GM19467 (cell line): ENCODE results near the gene SF1.
A peak's percentile ranks its signal among the peaks of the same experiment; 100 is the strongest.
"Not testable (repeated sequence)": the region's sequence is repeated elsewhere in the genome, so short reads cannot be mapped to it uniquely, and the experiment has no call there.

Experiments used
- ATAC-seq: cut with Tn5 transposase; IDR thresholded peaks from one replicate; pipeline ENCODE4 v1.9.1; 2021; ENCODE audit warnings: mild to moderate bottlenecking, moderate library complexity; ENCODE audit not compliant: unreplicated experiment

Gene SF1

GRCh38 chr11:64778473-64779298, at the start of gene SF1:
SF1 (minus strand) TSS chr11:64778542; CDS start chr11:64778392, 150 bp downstream.
- peak; percentile 75 for ATAC-seq

- no peak for ATAC-seq
These were observed 49.1 kb upstream of the SF1 start for GRCh38 chr11:64827451-64827839.

GRCh38 chr11:64826578-64827450, 48.5 kb upstream of the SF1 start:
- no peak for ATAC-seq

GRCh38 chr11:64826062-64826461, 47.7 kb upstream of the SF1 start:
- ATAC-seq: no peak

- ATAC-seq: no peak
These were observed 45.3 kb upstream of the SF1 start for GRCh38 chr11:64823568-64824119.

- no peak for ATAC-seq
These were observed 39.1 kb upstream of the SF1 start for GRCh38 chr11:64817476-64817875.

- not testable (repeated sequence) for ATAC-seq
These were observed 37.1 kb upstream of the SF1 start for GRCh38 chr11:64815433-64815832.

- peak; percentile 62 for ATAC-seq
These were observed 36.4 kb upstream of the SF1 start for GRCh38 chr11:64814712-64815187.

- no peak for ATAC-seq
These were observed 35.5 kb upstream of the SF1 start for GRCh38 chr11:64813826-64814225.

GRCh38 chr11:64810891-64811272, 32.5 kb upstream of the SF1 start:
- ATAC-seq: no peak

GRCh38 chr11:64810271-64810890, 32.0 kb upstream of the SF1 start, which contains the start of gene MEN1:
MEN1 (minus strand) TSS chr11:64810551; CDS start chr11:64810109, 442 bp downstream.
- ATAC-seq: peak; percentile 43

GRCh38 chr11:64809781-64810241, 31.5 kb upstream of the SF1 start:
- ATAC-seq: no peak

- no peak for ATAC-seq
These were observed 27.1 kb upstream of the SF1 start for GRCh38 chr11:64805481-64805880.

GRCh38 chr11:64804346-64805210, 26.2 kb upstream of the SF1 start:
- no peak for ATAC-seq

- ATAC-seq: no peak
These were observed 25.6 kb upstream of the SF1 start for GRCh38 chr11:64803846-64804345.

- ATAC-seq: peak; percentile 53
These were observed 25.0 kb upstream of the SF1 start, which contains the start of gene MAP4K2 for GRCh38 chr11:64803158-64803845. MAP4K2 (minus strand) TSS chr11:64803214; CDS start chr11:64803149, 65 bp downstream.

- ATAC-seq: peak; percentile 8
These were observed 24.2 kb upstream of the SF1 start for GRCh38 chr11:64802370-64803157.
